GM19463 (cell line): ENCODE measurements around the gene TTLL1.
A peak's percentile ranks its signal among the peaks of the same experiment; 100 is the strongest.
"Not testable (repeated sequence)": the region's sequence is repeated elsewhere in the genome, so short reads cannot be mapped to it uniquely, and the experiment has no call there.

Experiments
- ATAC-seq: cut with Tn5 transposase; IDR thresholded peaks from one replicate; pipeline ENCODE4 v1.9.1; 2021; ENCODE audit warnings: mild to moderate bottlenecking, moderate library complexity; ENCODE audit not compliant: unreplicated experiment

Gene TTLL1

GRCh38 chr22:43110927-43111623, 21.9 kb upstream of the TTLL1 start:
- peak; percentile 41 for ATAC-seq

- ATAC-seq: peak; percentile 42
Observed at GRCh38 chr22:43110444-43110926, 21.3 kb upstream of the TTLL1 start, which contains the start of gene BIK. BIK (plus strand) TSS chr22:43110750; CDS start chr22:43124023, 13,273 bp downstream.

GRCh38 chr22:43109921-43110443, 20.8 kb upstream of the TTLL1 start:
- no peak for ATAC-seq

GRCh38 chr22:43109511-43109910, 20.3 kb upstream of the TTLL1 start:
- ATAC-seq: no peak

GRCh38 chr22:43106302-43106701, 17.1 kb upstream of the TTLL1 start:
- no peak for ATAC-seq

- not testable (repeated sequence) for ATAC-seq
Observed at GRCh38 chr22:43104950-43105349, 15.8 kb upstream of the TTLL1 start.

- not testable (repeated sequence) for ATAC-seq
Observed at GRCh38 chr22:43104056-43104625, 14.9 kb upstream of the TTLL1 start.

- no peak for ATAC-seq
Observed at GRCh38 chr22:43101306-43101705, 12.1 kb upstream of the TTLL1 start.

GRCh38 chr22:43100225-43100624, 11.0 kb upstream of the TTLL1 start:
- no peak for ATAC-seq

GRCh38 chr22:43099095-43099494, 9.9 kb upstream of the TTLL1 start:
- ATAC-seq: no peak

- no peak for ATAC-seq
Observed at GRCh38 chr22:43098356-43098755, 9.2 kb upstream of the TTLL1 start.

- ATAC-seq: no peak
Observed at GRCh38 chr22:43096420-43096819, 7.2 kb upstream of the TTLL1 start.

GRCh38 chr22:43094551-43094950, 5.4 kb upstream of the TTLL1 start:
- ATAC-seq: no peak

GRCh38 chr22:43094085-43094484, 4.9 kb upstream of the TTLL1 start:
- no peak for ATAC-seq

- ATAC-seq: no peak
Observed at GRCh38 chr22:43092085-43092484, 2.9 kb upstream of the TTLL1 start.

- no peak for ATAC-seq
Observed at GRCh38 chr22:43090130-43090789, 1.1 kb upstream of the TTLL1 start.

GRCh38 chr22:43088627-43088983, 586 bp downstream of the TTLL1 start:
- no peak for ATAC-seq

- ATAC-seq: no peak
Observed at GRCh38 chr22:43085658-43086606, 3.3 kb downstream of the TTLL1 start.

- no peak for ATAC-seq
Observed at GRCh38 chr22:43081968-43082367, 7.2 kb downstream of the TTLL1 start.

- no peak for ATAC-seq
Observed at GRCh38 chr22:43080616-43081015, 8.6 kb downstream of the TTLL1 start.

- ATAC-seq: no peak
Observed at GRCh38 chr22:43079742-43080141, 9.4 kb downstream of the TTLL1 start.
